Activated T-helper 1 cell treated with anti-CD3 and anti-CD28 coated beads, Interleukin-12 subunit alpha, Interleukin-12 subunit beta, Interleukin-2, Interleukin-4 antibody, amounts not matched to agents 30 ng/mL and 10 ng/mL and 1 ng/mL, durations not matched to agents 14 hours and 24 hours and 36 hours (primary cell): ENCODE measurements around the gene BMPER. TPM values are rescaled to one million over a fixed set of nuclear protein-coding genes. Genes with fewer than 3 reads are reported as not detected.

ENCODE experiments used
- DNase-seq: peaks from one replicate; pipeline ENCODE4 v3.0.0; 2021; ENCODE audit warnings: low spot score
- H3K27ac Mint-ChIP-seq: one replicate; pipeline ENCODE4 v1.8.0; 2021; ENCODE audit warnings: mild to moderate bottlenecking, mixed read lengths
- H3K27me3 Mint-ChIP-seq: one replicate; pipeline ENCODE4 v1.8.0; 2022; ENCODE audit warnings: mild to moderate bottlenecking, moderate library complexity, mixed read lengths; ENCODE audit not compliant: insufficient read depth
- H3K36me3 Mint-ChIP-seq: one replicate; pipeline ENCODE4 v1.8.0; 2021; ENCODE audit warnings: low read depth, mixed read lengths
- H3K4me1 Mint-ChIP-seq: one replicate; pipeline ENCODE4 v1.8.0; 2021; ENCODE audit warnings: low read depth, mixed read lengths
- H3K4me3 Mint-ChIP-seq: one replicate; pipeline ENCODE4 v1.8.0; 2021; ENCODE audit warnings: mild to moderate bottlenecking, moderate library complexity, mixed read lengths
- H3K9me3 Mint-ChIP-seq: one replicate; pipeline ENCODE4 v1.8.0; 2021; ENCODE audit warnings: mixed read lengths
- intact Hi-C: fragments of 100-400 bp; cut with micrococcal nuclease; formaldehyde crosslinking; loops from one replicate; pipeline ENCODE4 v1.15.1; 2024
- total RNA-seq: library from RNA; stranded (reverse); gene quantifications from 2 replicates; pipeline ENCODE4 v1.2.3, GENCODE V29; 2022

Gene BMPER
- total RNA-seq, 1 donor from 2014 or later = not detected

GRCh38 chr7:34059136-34059828, 153.9 kb downstream of the BMPER start:
- DNase-seq = no peak
- no peaks in the 10 kb centered on the region for H3K36me3 Mint-ChIP-seq
- no peaks in the 10 kb centered on the region for H3K9me3 Mint-ChIP-seq
- no peaks in the 10 kb centered on the region for H3K4me1 Mint-ChIP-seq
- no peak overlapping the region for H3K27ac Mint-ChIP-seq
- H3K27me3 Mint-ChIP-seq = no peaks in the 10 kb centered on the region
- no peak overlapping the region for H3K4me3 Mint-ChIP-seq
- intact Hi-C loops = no loop called here

GRCh38 chr7:34060196-34060947, 155.0 kb downstream of the BMPER start:
- DNase-seq = no peak
- Mint-ChIP-seq H3K4me1 (no peaks in the 10 kb centered on the region), H3K36me3 (no peaks in the 10 kb centered on the region), H3K9me3 (no peaks in the 10 kb centered on the region), H3K4me3 (no peak overlapping the region), H3K27ac (no peak overlapping the region), H3K27me3 (no peaks in the 10 kb centered on the region)
- intact Hi-C loops = no loop called here

- Mint-ChIP-seq H3K4me1 (no peaks in the 10 kb centered on the region), H3K9me3 (no peaks in the 10 kb centered on the region), H3K27ac (no peak overlapping the region), H3K36me3 (no peaks in the 10 kb centered on the region), H3K4me3 (no peak overlapping the region), H3K27me3 (no peaks in the 10 kb centered on the region)
- no peak for DNase-seq
- intact Hi-C loops = no loop called here
Observed at GRCh38 chr7:34061149-34061548, 155.8 kb downstream of the BMPER start.

DNA sequence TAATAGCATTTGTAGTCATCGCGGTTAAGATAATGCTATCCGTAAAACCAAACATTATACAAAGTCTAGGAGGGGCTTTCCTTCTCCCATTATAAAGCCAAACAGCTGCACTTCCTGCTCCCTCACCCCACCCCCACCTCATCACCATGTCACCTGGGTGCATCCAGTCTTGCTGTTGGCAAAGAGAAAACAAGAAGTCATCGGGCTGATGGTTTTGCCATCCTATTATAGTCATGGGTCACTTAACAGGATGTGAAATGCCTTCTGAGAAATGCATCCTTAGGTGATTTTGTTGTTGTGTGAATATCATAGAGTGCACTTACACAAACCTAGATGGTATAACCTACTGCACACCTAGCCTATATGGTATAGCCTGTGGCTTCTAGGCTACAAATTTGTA, 157.0 kb downstream of the BMPER start:
- no peaks in the 10 kb centered on the region for H3K4me1 Mint-ChIP-seq
- H3K36me3 Mint-ChIP-seq = no peaks in the 10 kb centered on the region
- no peaks in the 10 kb centered on the region for H3K9me3 Mint-ChIP-seq
- H3K27me3 Mint-ChIP-seq = no peaks in the 10 kb centered on the region
- H3K27ac Mint-ChIP-seq = no peak overlapping the region
- no peak for DNase-seq
- H3K4me3 Mint-ChIP-seq = no peak overlapping the region
- intact Hi-C loops = no loop called here

DNA sequence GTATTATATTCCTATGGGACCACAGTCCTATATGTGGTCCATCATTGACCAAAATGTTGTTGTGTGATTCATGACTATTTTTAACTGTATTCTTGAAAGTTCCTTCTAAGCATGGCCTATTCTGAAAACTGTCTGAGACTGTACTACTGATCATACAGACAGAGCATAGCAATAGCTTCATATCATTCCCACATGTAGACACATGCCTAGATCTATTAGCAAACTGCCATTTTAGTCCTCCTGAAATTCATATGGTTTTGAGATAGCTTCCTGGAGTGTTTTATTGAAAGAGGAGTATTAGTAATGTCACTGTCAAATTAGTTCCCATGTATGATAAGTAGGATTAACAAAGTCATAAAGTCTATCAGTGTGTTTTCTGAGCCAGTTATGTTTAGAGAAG, 157.5 kb downstream of the BMPER start:
- intact Hi-C loops = no loop called here
- H3K36me3 Mint-ChIP-seq = no peaks in the 10 kb centered on the region
- no peaks in the 10 kb centered on the region for H3K27me3 Mint-ChIP-seq
- no peak overlapping the region for H3K27ac Mint-ChIP-seq
- no peak for DNase-seq
- no peaks in the 10 kb centered on the region for H3K4me1 Mint-ChIP-seq
- H3K4me3 Mint-ChIP-seq = no peak overlapping the region
- no peaks in the 10 kb centered on the region for H3K9me3 Mint-ChIP-seq

DNA sequence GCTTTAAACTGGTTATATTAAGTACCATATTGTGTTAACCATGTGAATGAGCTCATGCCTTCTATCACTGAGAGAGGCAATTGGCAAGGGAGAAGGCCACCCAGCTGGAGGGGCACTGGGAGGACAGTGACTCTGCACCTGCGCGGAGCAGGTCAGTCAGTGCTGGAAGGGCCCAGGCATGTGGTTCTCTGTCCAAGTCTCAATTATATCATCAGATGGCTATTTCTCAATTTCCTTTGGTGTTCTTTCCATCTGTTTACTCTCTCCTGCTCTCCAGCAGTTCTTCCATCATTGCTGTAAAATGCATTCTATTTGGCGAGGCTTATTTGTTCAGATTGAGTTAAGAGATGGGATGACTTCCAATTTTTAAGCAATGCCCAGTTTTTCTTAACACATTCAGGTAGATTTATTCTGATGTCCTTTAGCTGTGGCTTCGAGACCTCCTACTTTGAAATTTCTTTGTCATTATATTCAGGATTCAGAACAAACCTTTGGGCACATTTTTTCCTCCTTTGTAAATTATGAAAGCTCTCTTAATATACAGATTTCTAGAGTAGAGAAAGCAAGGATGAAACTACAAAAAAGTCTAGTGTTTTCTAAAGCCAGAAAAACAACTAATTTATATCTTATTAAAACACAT, 159.3 kb downstream of the BMPER start:
- no peak for DNase-seq
- Mint-ChIP-seq H3K9me3 (no peaks in the 10 kb centered on the region), H3K4me1 (no peaks in the 10 kb centered on the region), H3K36me3 (no peaks in the 10 kb centered on the region), H3K4me3 (no peak overlapping the region), H3K27me3 (no peaks in the 10 kb centered on the region), H3K27ac (no peak overlapping the region)
- intact Hi-C loops = no loop called here

DNA sequence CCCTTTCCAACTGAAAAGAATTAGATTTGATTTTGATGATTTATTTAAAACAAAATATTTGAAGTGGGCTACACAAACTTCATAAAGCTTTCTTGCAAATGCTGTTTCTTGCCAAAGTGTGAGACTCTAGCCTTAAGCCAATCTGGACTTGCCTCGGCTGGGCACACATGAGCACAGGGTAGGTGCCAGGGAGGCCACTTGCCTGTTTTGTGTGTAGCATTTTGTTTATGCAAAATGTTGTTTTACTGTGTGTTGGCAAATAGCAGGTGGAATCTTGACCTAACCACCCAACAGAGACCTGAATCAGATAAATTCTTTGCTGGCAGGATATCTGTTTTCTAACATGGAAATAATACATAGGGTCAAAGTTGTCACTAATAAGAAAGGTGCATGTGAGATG, 161.1 kb downstream of the BMPER start:
- Mint-ChIP-seq H3K27me3 (no peaks in the 10 kb centered on the region), H3K4me3 (no peak overlapping the region), H3K27ac (no peak overlapping the region), H3K4me1 (no peaks in the 10 kb centered on the region), H3K9me3 (no peaks in the 10 kb centered on the region), H3K36me3 (no peaks in the 10 kb centered on the region)
- intact Hi-C loops = no loop called here
- no peak for DNase-seq

GRCh38 chr7:34067005-34067778, 161.9 kb downstream of the BMPER start:
- intact Hi-C loops = no loop called here
- no peaks in the 10 kb centered on the region for H3K27me3 Mint-ChIP-seq
- H3K4me3 Mint-ChIP-seq = no peak overlapping the region
- H3K36me3 Mint-ChIP-seq = no peaks in the 10 kb centered on the region
- no peaks in the 10 kb centered on the region for H3K9me3 Mint-ChIP-seq
- no peak overlapping the region for H3K27ac Mint-ChIP-seq
- DNase-seq = no peak
- no peaks in the 10 kb centered on the region for H3K4me1 Mint-ChIP-seq

- no peaks in the 10 kb centered on the region for H3K36me3 Mint-ChIP-seq
- no peak overlapping the region for H3K27ac Mint-ChIP-seq
- no peaks in the 10 kb centered on the region for H3K9me3 Mint-ChIP-seq
- intact Hi-C loops = no loop called here
- no peak overlapping the region for H3K4me3 Mint-ChIP-seq
- no peak for DNase-seq
- no peaks in the 10 kb centered on the region for H3K27me3 Mint-ChIP-seq
- no peaks in the 10 kb centered on the region for H3K4me1 Mint-ChIP-seq
Observed at GRCh38 chr7:34069676-34070075, 164.3 kb downstream of the BMPER start.

- intact Hi-C loops = no loop called here
- Mint-ChIP-seq H3K27me3 (no peaks in the 10 kb centered on the region), H3K9me3 (no peaks in the 10 kb centered on the region), H3K36me3 (no peaks in the 10 kb centered on the region), H3K27ac (no peak overlapping the region), H3K4me1 (no peaks in the 10 kb centered on the region), H3K4me3 (no peak overlapping the region)
- DNase-seq = no peak
Observed at GRCh38 chr7:34070511-34071323, 165.4 kb downstream of the BMPER start.

GRCh38 chr7:34073676-34074075, 168.3 kb downstream of the BMPER start:
- no peaks in the 10 kb centered on the region for H3K4me1 Mint-ChIP-seq
- H3K27me3 Mint-ChIP-seq = no peaks in the 10 kb centered on the region
- H3K27ac Mint-ChIP-seq = no peak overlapping the region
- H3K4me3 Mint-ChIP-seq = no peak overlapping the region
- no peaks in the 10 kb centered on the region for H3K9me3 Mint-ChIP-seq
- H3K36me3 Mint-ChIP-seq = no peaks in the 10 kb centered on the region
- intact Hi-C loops = no loop called here
- no peak for DNase-seq

GRCh38 chr7:34074421-34074820, 169.1 kb downstream of the BMPER start:
- H3K9me3 Mint-ChIP-seq = no peaks in the 10 kb centered on the region
- no peaks in the 10 kb centered on the region for H3K4me1 Mint-ChIP-seq
- no peak overlapping the region for H3K27ac Mint-ChIP-seq
- no peaks in the 10 kb centered on the region for H3K27me3 Mint-ChIP-seq
- no peaks in the 10 kb centered on the region for H3K36me3 Mint-ChIP-seq
- no peak for DNase-seq
- H3K4me3 Mint-ChIP-seq = no peak overlapping the region
- intact Hi-C loops = no loop called here
